Measurements from ENCODE around the gene IL25.

GRCh38 chr14:23327947-23328744 is 44.5 kb upstream of the IL25 start:
- TF ChIP-seq POLR2A (IDR thresholded peaks at IDR 0.05; ENCODE audit: low read depth), result no peak
- TF ChIP-seq CTCF (IDR thresholded peaks at IDR 0.05), result peak; percentile 83 to 85 (median 84)
- TF ChIP-seq EP300 (IDR thresholded peaks at IDR 0.05), result no peak
- TF ChIP-seq POLR2AphosphoS5 (IDR thresholded peaks at IDR 0.05), result no peak

Measured in esophagus muscularis mucosa (tissue), 4 donors.